K562 (cell line): ENCODE data around the gene MEA1. TPM values are rescaled to one million over a fixed set of nuclear protein-coding genes. Genes with fewer than 3 reads are reported as not detected.

Experiments used
- ATAC-seq: fragments of 200-7000 bp; cut with Tn5 transposase; 3 replicates; pipeline ENCODE4 v1.9.1; 2020; ENCODE audit warnings: moderate library complexity
- BruUV-seq: library from RNA; stranded (reverse); fragments of 400-500 nt; replicated peaks from 2 replicates; lab custom pipeline; 2021; lab: Mats Ljungman, UMichigan
- CTCF ChIA-PET: fragments of 300-600 bp; formaldehyde crosslinking; extraction: SDS; loops from one replicate; lab custom pipeline; 2021; ENCODE audit warnings: low intra/inter-chr PET ratio; lab: Yijun Ruan, JAX
- POLR2A ChIA-PET: fragments of 300-600, 350-650 bp; sonication (Branson Sonifier 250); formaldehyde crosslinking; extraction: SDS; loops from one replicate; lab custom pipeline; 2021; ENCODE audit warnings: antibody characterized with exemption, inconsistent platforms; lab: Yijun Ruan, JAX
- DNase-seq, 4 experiments: peaks; one replicate each; pipeline versions ENCODE4 v3.0.0 to v3.0.0-alpha.2; 2011 to 2018; ENCODE audit warnings: low spot score in 3 of 4, mixed read lengths in 3 of 4; ENCODE audit errors: extremely low read depth in 1 of 4
- FAIRE-seq: peaks from 2 replicates; lab custom pipeline; 2011; peaks lifted over from hg19 to GRCh38; lab: Jason Lieb, UNC
- H2AFZ ChIP-seq: 2 replicates; pipeline ENCODE4 v1.6.0; 2011; ENCODE audit warnings: low read depth, low read length, control low read depth, inconsistent platforms
- H3K27ac ChIP-seq: fragments of 200-600 bp; 3 replicates; pipeline ENCODE4 v1.8.0; 2011; ENCODE audit warnings: low read depth, mild to moderate bottlenecking, control low read depth, inconsistent platforms, low read length, moderate library complexity, mixed read lengths; ENCODE audit errors: extremely low read depth
- H3K27me3 ChIP-seq, 2 experiments: fragments of 300-600 bp in 1 of 2; 2 replicates in 1 of 2; 3 replicates in 1 of 2; pipeline versions ENCODE4 v1.6.0 to v1.8.0; 2011; ENCODE audit warnings: inconsistent platforms in 2 of 2, low read length in 2 of 2, mild to moderate bottlenecking in 1 of 2, mixed read lengths in 1 of 2, moderate library complexity in 1 of 2; ENCODE audit not compliant: control insufficient read depth in 2 of 2, insufficient read depth in 2 of 2
- H3K36me3 ChIP-seq: fragments of 300-600 bp; 3 replicates; pipeline ENCODE4 v1.8.0; 2011; ENCODE audit warnings: mild to moderate bottlenecking, low read length, inconsistent platforms; ENCODE audit not compliant: control insufficient read depth, insufficient read depth
- H3K4me1 ChIP-seq, 2 experiments: fragments of 200-600 bp in 1 of 2; replicated peaks in 1 of 2; 2 replicates in 1 of 2; 3 replicates in 1 of 2; pipeline versions ENCODE4 v1.5.1 to v1.8.0; 2011; ENCODE audit warnings: inconsistent platforms in 2 of 2, low read length in 2 of 2, mild to moderate bottlenecking in 1 of 2, mixed read lengths in 1 of 2, moderate library complexity in 1 of 2; ENCODE audit not compliant: control insufficient read depth in 2 of 2, insufficient read depth in 2 of 2
- H3K4me2 ChIP-seq: 2 replicates; pipeline ENCODE4 v1.6.1; 2011; ENCODE audit warnings: low read length, control low read depth, inconsistent platforms, mixed read lengths; ENCODE audit not compliant: insufficient read depth
- H3K4me3 ChIP-seq: fragments of 200-600 bp; sonication (generic), shearing (Covaris generic); 2 replicates; pipeline ENCODE4 v1.5.1; 2016; ENCODE audit warnings: control low read depth, inconsistent platforms
- H3K79me2 ChIP-seq: fragments of 200-600 bp; 3 replicates; pipeline ENCODE4 v1.8.0; 2011; ENCODE audit warnings: low read length, inconsistent platforms; ENCODE audit not compliant: control insufficient read depth, insufficient read depth
- H3K9ac ChIP-seq, 2 experiments: 2 replicates each; pipeline versions ENCODE4 v1.6.0 to v1.6.1; 2011; ENCODE audit warnings: low read depth in 2 of 2, low read length in 2 of 2, control low read depth in 1 of 2, inconsistent platforms in 1 of 2, mild to moderate bottlenecking in 1 of 2, mixed read lengths in 1 of 2; ENCODE audit not compliant: insufficient read depth in 1 of 2
- H3K9me1 ChIP-seq: one replicate; pipeline ENCODE4 v1.6.0; 2011; ENCODE audit warnings: inconsistent platforms, mild to moderate bottlenecking, low read length, moderate library complexity; ENCODE audit not compliant: control insufficient read depth, insufficient read depth
- H3K9me3 ChIP-seq: replicated peaks from 2 replicates; pipeline ENCODE4 v1.5.1; 2011; ENCODE audit warnings: low read depth, low read length, inconsistent platforms; ENCODE audit not compliant: control insufficient read depth, insufficient read depth
- H4K20me1 ChIP-seq: replicated peaks from 2 replicates; pipeline ENCODE4 v1.6.1; 2011; ENCODE audit warnings: low read length, inconsistent platforms, mixed read lengths; ENCODE audit not compliant: control insufficient read depth, insufficient read depth
- E2F5 ChIP-seq: sonication (generic); formaldehyde crosslinking; IDR thresholded peaks from 2 replicates; pipeline ENCODE4 v1.8.0; 2022; ENCODE audit warnings: mild to moderate bottlenecking, missing genetic modification reagents
- EWSR1 ChIP-seq: fragments of 450-650 bp; IDR thresholded peaks from 2 replicates; pipeline ENCODE4 v1.6.1; 2018; ENCODE audit warnings: borderline replicate concordance, mild to moderate bottlenecking, low read depth, moderate library complexity; ENCODE audit not compliant: partially characterized antibody
- KDM4B ChIP-seq, 2 experiments: fragments of 450-650 bp in 1 of 2; sonication (generic) in 1 of 2; IDR thresholded peaks; 2 replicates each; pipeline ENCODE4 v1.6.1; 2016 to 2017; ENCODE audit warnings: borderline replicate concordance in 2 of 2, antibody characterized with exemption in 1 of 2, low read depth in 1 of 2, mild to moderate bottlenecking in 1 of 2
- MYC ChIP-seq, 2 experiments: fragments of 250-450 bp in 1 of 2; sonication (Bioruptor Pico) in 1 of 2; IDR thresholded peaks; 2 replicates each; pipeline versions ENCODE4 v1.5.1 to v1.6.1; 2012 to 2021; ENCODE audit warnings: low read depth in 2 of 2, borderline replicate concordance in 1 of 2, improper control_type of control experiment in 1 of 2, low read length in 1 of 2, mild to moderate bottlenecking in 1 of 2, moderate library complexity in 1 of 2
- NEUROD1 ChIP-seq: fragments of 150-350 bp; IDR thresholded peaks from 2 replicates; pipeline ENCODE4 v1.6.1; 2014; ENCODE audit warnings: borderline replicate concordance, low read length, low read depth; ENCODE audit not compliant: partially characterized antibody
- PREB ChIP-seq: sonication (generic); formaldehyde crosslinking; IDR thresholded peaks from 2 replicates; pipeline ENCODE4 v1.8.1; 2023; ENCODE audit warnings: mild to moderate bottlenecking, missing genetic modification reagents
- RBM15 ChIP-seq: fragments of 200-400 bp; formaldehyde crosslinking; IDR thresholded peaks from 2 replicates; pipeline ENCODE4 v1.6.1; 2018; ENCODE audit warnings: mild to moderate bottlenecking, low read length, moderate library complexity; ENCODE audit not compliant: insufficient read depth
- RBM22 ChIP-seq: fragments of 200-400 bp; formaldehyde crosslinking; IDR thresholded peaks from 2 replicates; pipeline ENCODE4 v1.6.1; 2018; ENCODE audit warnings: low read length, low read depth; ENCODE audit not compliant: poor library complexity, severe bottlenecking
- SMARCA4 ChIP-seq: fragments of 450-650 bp; IDR thresholded peaks from 2 replicates; pipeline ENCODE4 v1.6.1; 2016
- TBL1XR1 ChIP-seq, 2 experiments: IDR thresholded peaks; 2 replicates each; pipeline ENCODE4 v1.6.1; 2012; ENCODE audit warnings: improper control_type of control experiment in 2 of 2, low read length in 2 of 2, mild to moderate bottlenecking in 1 of 2
- THRA ChIP-seq: fragments of 450-650 bp; IDR thresholded peaks from 2 replicates; pipeline ENCODE4 v1.6.1; 2017; ENCODE audit warnings: mild to moderate bottlenecking, moderate library complexity
- ZBTB5 ChIP-seq: fragments of 450-650 bp; IDR thresholded peaks from 2 replicates; pipeline ENCODE4 v1.6.1; 2017; ENCODE audit warnings: antibody characterized with exemption
- ZNF212 ChIP-seq: fragments of 450-650 bp; formaldehyde crosslinking; IDR thresholded peaks from 2 replicates; pipeline ENCODE4 v1.4.0; 2020; ENCODE audit warnings: mild to moderate bottlenecking
- ZNF445 ChIP-seq: fragments of 250-450 bp; sonication (Bioruptor Pico); IDR thresholded peaks from 2 replicates; pipeline ENCODE4 v1.4.0; 2020; ENCODE audit warnings: low read depth, mild to moderate bottlenecking, moderate library complexity
- WGBS: fragments of 100-300 bp; shearing (Covaris generic); methylation state at CpG from one replicate; pipeline ENCODE4 v1.1.6; 2016; ENCODE audit warnings: low coverage, mixed read lengths; ENCODE audit not compliant: insufficient coverage; ENCODE audit errors: missing lambda C conversion rate; 5-methylcytosine and 5-hydroxymethylcytosine counted together
- in situ Hi-C: fragments of 300-500 bp; cut with MboI; formaldehyde crosslinking; loops from 4 replicates; pipeline ENCODE4 v1.15.0; 2018; ENCODE audit warnings: inconsistent platforms, mixed read lengths
- intact Hi-C: fragments of 100-400 bp; cut with micrococcal nuclease; formaldehyde crosslinking; loops from 2 replicates; pipeline ENCODE4 v1.14.2; 2022
- polyA plus RNA-seq, 8 experiments: library from polyadenylated mRNA; depleted of rRNA in 4 of 8; stranded (reverse) in 5 of 8; unstranded in 3 of 8; fragments of >200 nt; fragmentation: Nextera tagmentation in 2 of 8; fragmentation: Illumina TruSeq in 1 of 8; extraction: Ambion mirVana in 2 of 8; extraction: Trizol in 1 of 8; gene quantifications; 2 replicates each; pipeline versions ENCODE4 v1.2.1 to v1.2.3, GENCODE V29; 2011 to 2014; ENCODE audit warnings: inconsistent platforms in 1 of 8, missing spikeins in 1 of 8
- total RNA-seq, 7 experiments: library from RNA; depleted of rRNA in 6 of 7; stranded (reverse); fragments of >200 nt in 6 of 7; fragmentation: Illumina TruSeq in 2 of 7; extraction: Trizol in 2 of 7; gene quantifications; 2 replicates each; pipeline versions ENCODE4 v1.2.1 to v1.2.3, GENCODE V29; 2011 to 2021; ENCODE audit warnings: low replicate concordance in 1 of 7

The MEA1 gene
- total and polyA plus RNA-seq, 9 of the 15 experiments (the other 6 are each of a cell fraction or from before 2014, with no cell fraction given): 86.8 to 210 (median 152) TPM

GRCh38 chr6:43053545-43054205 lies 39.9 kb upstream of the MEA1 start, which contains the start of gene CUL7:
CUL7 (minus strand) TSS chr6:43053851; CDS start chr6:43052788, 1,063 bp downstream.
- POLR2A ChIA-PET: interaction anchor here (0.5 to 3.2 kb wide), 24 partner anchors 9 to 1025 kb away, joined by 3 to 22 read pairs (median 4); partner anchors contain the start of genes KLHDC3, MEA1 and RRP36
- intact Hi-C loops: no loop called here
- peaks cover 36% of the 10 kb centered on the region for H3K79me2 ChIP-seq
- DNase-seq (peak; percentile 96 to 98 (median 97)), ATAC-seq (peak; percentile 98), FAIRE-seq (peak; percentile 91)
- peak within 1 kb of the TSS; percentile 96 to 97 for H3K9ac ChIP-seq
- H3K4me1 ChIP-seq: peaks cover 27 to 29% of the 10 kb centered on the region in 2 experiments
- peak within 1 kb of the TSS; percentile 93 for H3K4me2 ChIP-seq
- 2% methylated on average over 42 of the region's 45 CpGs for WGBS
- peak within 1 kb of the TSS; percentile 95 for H3K27ac ChIP-seq
- H3K9me1 ChIP-seq: peaks cover 9% of the 10 kb centered on the region
- no peaks in the 10 kb centered on the region for H4K20me1 ChIP-seq
- CTCF ChIA-PET: interaction anchor here (0.6 to 0.7 kb wide), 2 partner anchors 16 to 119 kb away, joined by 3 to 5 read pairs; no protein-coding TSS in a partner anchor
- BruUV-seq: no TSS peak
- peaks cover 74% of the 10 kb centered on the region for H3K36me3 ChIP-seq
- no peaks in the 10 kb centered on the region for H3K27me3 ChIP-seq
- in situ Hi-C loops: no loop called here
- H3K9me3 ChIP-seq: no peaks in the 10 kb centered on the region
- peak within 1 kb of the TSS; percentile 73 for H3K4me3 ChIP-seq
- H2AFZ ChIP-seq: peak within 1 kb of the TSS; percentile 78
- no peak for TF ChIP-seq PREB (CRISPR knock-in tag)
- TF ChIP-seq ZNF445: peak; percentile 92
- peak; percentile 91 for TF ChIP-seq ZNF212 (CRISPR knock-in tag)
- TF ChIP-seq TBL1XR1 (IDR thresholded peaks at IDR 0.05; ENCODE audit: low read length in 2 of 2): peak in 1 of 2 experiments; percentile 57; a peak in 2 of 4 replicates
- TF ChIP-seq SMARCA4: peak; percentile 28; the same call in 1 of the 2 replicates
- TF ChIP-seq MYC (IDR thresholded peaks at IDR 0.05; ENCODE audit: low read depth, low read length): peak; percentile 80
- TF ChIP-seq MYC (CRISPR knock-in tag; IDR thresholded peaks at IDR 0.05; ENCODE audit: borderline replicate concordance, low read depth): peak; percentile 98
- peak; percentile 88 for TF ChIP-seq RBM22
- no peak for TF ChIP-seq RBM15
- TF ChIP-seq KDM4B (IDR thresholded peaks at IDR 0.05; ENCODE audit: borderline replicate concordance in 2 of 2, low read depth in 1 of 2): no peak
- TF ChIP-seq ZBTB5: peak; percentile 92
- TF ChIP-seq EWSR1: no peak
- peak; percentile 68 for TF ChIP-seq NEUROD1
- no peak for TF ChIP-seq THRA
- peak; percentile 68; the same call in 1 of the 2 replicates for TF ChIP-seq E2F5 (CRISPR knock-in tag)
